ENCODE data around the gene ERCC1.

DNA sequence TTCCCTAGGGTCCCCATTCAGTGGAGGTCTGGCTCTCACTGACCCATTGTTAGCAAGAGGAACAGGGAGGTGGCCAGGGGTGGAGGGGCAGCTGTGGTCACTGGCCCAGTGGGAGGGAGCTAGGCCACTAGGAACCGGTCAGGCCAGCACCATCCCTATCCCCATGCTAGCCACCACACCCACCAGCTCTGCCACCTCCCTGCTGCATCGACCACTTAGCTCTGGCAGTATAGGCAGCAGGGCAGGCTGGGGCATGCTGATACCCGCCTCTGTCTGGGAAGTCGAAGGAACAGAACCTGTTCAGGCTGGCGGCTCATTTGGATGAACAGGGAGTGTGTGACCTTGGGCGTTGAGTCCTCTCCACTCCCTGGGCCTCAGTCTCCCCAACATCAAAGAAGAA lies 23.5 kb downstream of the ERCC1 start:
- TF ChIP-seq EGR1 (IDR thresholded peaks at IDR 0.05; ENCODE audit: low read depth) (no peak), POLR2A (IDR thresholded peaks at IDR 0.05; ENCODE audit: borderline replicate concordance, extremely low read depth, insufficient read depth, insufficient read length) (no peak), CTCF (IDR thresholded peaks at IDR 0.05 in 2 of 3, conservative IDR thresholded peaks at IDR 0.05 in 1 of 3; ENCODE audit: borderline replicate concordance in 1 of 3, insufficient read depth in 1 of 3, low read depth in 2 of 3, low read length in 2 of 3) (no peak), EZH2 (IDR thresholded peaks at IDR 0.05) (no peak), ZFX (IDR thresholded peaks at IDR 0.05) (no peak), POLR2AphosphoS5 (IDR thresholded peaks at IDR 0.05; ENCODE audit: low read depth, low read length) (no peak)
